ENCODE results near the gene TMPRSS3.

TMPRSS3 gene

GRCh38 chr21:42324896-42325295, 71.0 kb downstream of the TMPRSS3 start:
- no peak for TF ChIP-seq CTCF (IDR thresholded peaks at IDR 0.05; ENCODE audit: low read depth, low read length, poor library complexity, severe bottlenecking)
- no peak for TF ChIP-seq EZH2phosphoT487 (IDR thresholded peaks at IDR 0.05; ENCODE audit: borderline replicate concordance, low read length)
- Histone ChIP-seq H3K79me2 (ENCODE audit: control insufficient read depth, low read length) (no peaks in the 10 kb centered on the region), H3F3A (ENCODE audit: control insufficient read depth, insufficient read depth) (no peaks in the 10 kb centered on the region), H4K20me1 (ENCODE audit: control insufficient read depth, insufficient read depth, low read depth, low read length) (no peaks in the 10 kb centered on the region), H3K9me3 (ENCODE audit: control insufficient read depth, insufficient read depth, low read length) (no peaks in the 10 kb centered on the region), H3K4me1 (ENCODE audit: control insufficient read depth, low read length) (peaks cover 2% of the 10 kb centered on the region), H3K4me2 (ENCODE audit: low read length) (no peak overlapping the region), H3K9me2 (replicated peaks; ENCODE audit: control insufficient read depth, low read length) (no peaks in the 10 kb centered on the region), H3K27ac (ENCODE audit: low read depth, low read length) (no peak overlapping the region), H3K27me3 (ENCODE audit: control insufficient read depth, low read length) (peaks cover 33% of the 10 kb centered on the region), H3K36me3 (ENCODE audit: control insufficient read depth, low read length) (no peaks in the 10 kb centered on the region), H3K4me3 (ENCODE audit: low read length) (no peak overlapping the region)
